H1 (cell line): ENCODE results near the gene HNRNPK. TPM values are rescaled to one million over a fixed set of nuclear protein-coding genes. Genes with fewer than 3 reads are reported as not detected.

Experiments used
- CTCF ChIA-PET: fragments of 300-600 bp; sonication (Branson Sonifier 250); formaldehyde crosslinking; loops from one replicate; lab custom pipeline; 2021; ENCODE audit not compliant: partially characterized antibody; lab: Charles Lee
- POLR2A ChIA-PET: fragments of 300-600 bp; sonication (Branson Sonifier 250); formaldehyde crosslinking; loops from one replicate; lab custom pipeline; 2021; ENCODE audit warnings: inconsistent platforms; ENCODE audit not compliant: partially characterized antibody; lab: Charles Lee
- DNase-seq, 2 experiments: peaks; one replicate each; pipeline versions ENCODE4 v3.0.0 to v3.0.0-alpha.2; 2010 to 2022; ENCODE audit warnings: low spot score in 2 of 2, low read depth in 1 of 2, mixed read lengths in 1 of 2
- FAIRE-seq: peaks from 2 replicates; lab custom pipeline; 2011; peaks lifted over from hg19 to GRCh38; lab: Jason Lieb, UNC
- H2AFZ ChIP-seq: 2 replicates; pipeline ENCODE4 v1.8.1; 2012; ENCODE audit warnings: low read length, inconsistent platforms
- H2AK5ac ChIP-seq: 2 replicates; pipeline ENCODE4 v1.6.1; 2013; ENCODE audit warnings: low read depth, low read length
- H2BK120ac ChIP-seq: replicated peaks from 2 replicates; pipeline ENCODE3; 2013; ENCODE audit warnings: low read depth, low read length, inconsistent platforms
- H2BK12ac ChIP-seq: 2 replicates; pipeline ENCODE4 v1.6.1; 2013; ENCODE audit warnings: low read depth, low read length
- H2BK15ac ChIP-seq: 2 replicates; pipeline ENCODE4 v1.6.1; 2013; ENCODE audit warnings: low read length
- H2BK20ac ChIP-seq: 2 replicates; pipeline ENCODE4 v1.6.1; 2013; ENCODE audit warnings: low read length
- H2BK5ac ChIP-seq: 2 replicates; pipeline ENCODE4 v1.6.1; 2013; ENCODE audit warnings: low read depth, low read length
- H3K14ac ChIP-seq: 2 replicates; pipeline ENCODE4 v1.6.1; 2013; ENCODE audit warnings: inconsistent platforms; ENCODE audit not compliant: insufficient read length
- H3K18ac ChIP-seq: 2 replicates; pipeline ENCODE4 v1.6.1; 2013; ENCODE audit warnings: low read length; ENCODE audit errors: extremely low read depth
- H3K23ac ChIP-seq: 2 replicates; pipeline ENCODE4 v1.6.1; 2013; ENCODE audit warnings: inconsistent platforms; ENCODE audit not compliant: insufficient read length
- H3K23me2 ChIP-seq: 2 replicates; pipeline ENCODE4 v1.6.1; 2013; ENCODE audit warnings: low read depth, low read length
- H3K27ac ChIP-seq: 2 replicates; pipeline ENCODE4 v1.6.1; 2011; ENCODE audit warnings: low read depth, low read length, inconsistent platforms
- H3K27me3 ChIP-seq, 4 experiments: replicated peaks in 1 of 4; 1 replicate in 1 of 4; 2 replicates in 3 of 4; pipeline versions ENCODE4 v1.6.1 to v1.8.1; 2011 to 2013; ENCODE audit warnings: low read length in 3 of 4, mild to moderate bottlenecking in 3 of 4, inconsistent platforms in 2 of 4, mixed read lengths in 2 of 4, moderate library complexity in 1 of 4; ENCODE audit not compliant: control insufficient read depth in 3 of 4, insufficient read depth in 3 of 4; ENCODE audit errors: extremely low read depth in 1 of 4
- H3K36me3 ChIP-seq, 4 experiments: 2 replicates each; pipeline versions ENCODE4 v1.6.1 to v1.8.1; 2011 to 2013; ENCODE audit warnings: mild to moderate bottlenecking in 4 of 4, low read length in 3 of 4, moderate library complexity in 2 of 4, control low read depth in 1 of 4, inconsistent platforms in 1 of 4; ENCODE audit not compliant: insufficient read depth in 4 of 4, control insufficient read depth in 2 of 4
- H3K4ac ChIP-seq: replicated peaks from 2 replicates; pipeline ENCODE3; 2013; ENCODE audit warnings: low read length, low read depth, mixed read lengths, inconsistent platforms; ENCODE audit not compliant: insufficient read length
- H3K4me1 ChIP-seq, 4 experiments: replicated peaks in 1 of 4; 1 replicate in 1 of 4; 2 replicates in 3 of 4; pipeline versions ENCODE4 v1.6.1 to v1.8.1; 2011 to 2013; ENCODE audit warnings: low read length in 3 of 4, inconsistent platforms in 2 of 4, mixed read lengths in 1 of 4; ENCODE audit not compliant: insufficient read depth in 4 of 4, control insufficient read depth in 3 of 4
- H3K4me2 ChIP-seq, 2 experiments: 2 replicates each; pipeline versions ENCODE4 v1.6.1 to v1.8.1; 2011 to 2013; ENCODE audit warnings: low read depth in 2 of 2, low read length in 2 of 2, control low read depth in 1 of 2, inconsistent platforms in 1 of 2, mild to moderate bottlenecking in 1 of 2; ENCODE audit not compliant: insufficient read depth in 1 of 2
- H3K4me3 ChIP-seq, 4 experiments: fragments of 200-600, 300-600 bp in 1 of 4; sonication (generic), shearing (Covaris generic), sonication (Bioruptor Twin) in 1 of 4; 2 replicates each; pipeline versions ENCODE4 v1.5.1 to v1.8.1; 2011 to 2016; ENCODE audit warnings: low read length in 4 of 4, low read depth in 3 of 4, control low read depth in 2 of 4, inconsistent platforms in 2 of 4, mild to moderate bottlenecking in 2 of 4, mixed read lengths in 1 of 4, moderate library complexity in 1 of 4; ENCODE audit not compliant: insufficient read depth in 2 of 4; ENCODE audit errors: extremely low read depth in 1 of 4
- H3K56ac ChIP-seq: replicated peaks from 2 replicates; pipeline ENCODE3; 2013; ENCODE audit warnings: low read depth, mild to moderate bottlenecking, mixed read lengths, low read length, inconsistent platforms; ENCODE audit not compliant: insufficient read length
- H3K79me1 ChIP-seq: 2 replicates; pipeline ENCODE4 v1.6.1; 2013; ENCODE audit warnings: low read depth, low read length, control low read depth
- H3K79me2 ChIP-seq, 2 experiments: 2 replicates each; pipeline versions ENCODE4 v1.6.1 to v1.8.1; 2012 to 2013; ENCODE audit warnings: low read length in 2 of 2, mild to moderate bottlenecking in 2 of 2, inconsistent platforms in 1 of 2; ENCODE audit not compliant: insufficient read depth in 2 of 2, control insufficient read depth in 1 of 2
- H3K9ac ChIP-seq, 4 experiments: replicated peaks in 1 of 4; 1 replicate in 1 of 4; 2 replicates in 3 of 4; pipeline versions ENCODE4 v1.6.1 to v1.8.1; 2011 to 2013; ENCODE audit warnings: low read depth in 3 of 4, low read length in 3 of 4, control low read depth in 2 of 4, mild to moderate bottlenecking in 2 of 4, moderate library complexity in 2 of 4, inconsistent platforms in 1 of 4; ENCODE audit errors: extremely low read depth in 1 of 4
- H3K9me3 ChIP-seq, 2 experiments: 2 replicates each; pipeline versions ENCODE4 v1.6.1 to v1.8.1; 2012 to 2013; ENCODE audit warnings: mild to moderate bottlenecking in 2 of 2, moderate library complexity in 2 of 2, control low read depth in 1 of 2, inconsistent platforms in 1 of 2, low read depth in 1 of 2, low read length in 1 of 2, mixed read lengths in 1 of 2; ENCODE audit not compliant: insufficient read depth in 2 of 2
- H4K20me1 ChIP-seq, 2 experiments: replicated peaks in 1 of 2; 2 replicates each; pipeline versions ENCODE3 to v1.8.1; 2011 to 2013; ENCODE audit warnings: inconsistent platforms in 2 of 2, low read length in 2 of 2, mild to moderate bottlenecking in 1 of 2; ENCODE audit not compliant: insufficient read depth in 2 of 2, control insufficient read depth in 1 of 2
- H4K5ac ChIP-seq: 2 replicates; pipeline ENCODE4 v1.6.1; 2013; ENCODE audit warnings: low read length, low read depth, mixed read lengths, inconsistent platforms; ENCODE audit not compliant: insufficient read length
- H4K8ac ChIP-seq: 2 replicates; pipeline ENCODE4 v1.8.0; 2013; ENCODE audit warnings: mild to moderate bottlenecking, moderate library complexity, low read length, inconsistent platforms; ENCODE audit not compliant: insufficient read depth; ENCODE audit errors: extremely low read depth
- H4K91ac ChIP-seq: replicated peaks from 2 replicates; pipeline ENCODE3; 2013; ENCODE audit warnings: low read length, mixed read lengths, inconsistent platforms; ENCODE audit not compliant: insufficient read length
- CBX8 ChIP-seq: fragments of 300-800, 300-1000 bp; sonication (generic); IDR thresholded peaks from 2 replicates; pipeline ENCODE4 v1.7.1; 2016; ENCODE audit warnings: low read depth, low read length, borderline replicate concordance
- POLR2A ChIP-seq, 2 experiments: IDR thresholded peaks; 1 replicate in 1 of 2; 2 replicates in 1 of 2; pipeline ENCODE4 v1.6.1; 2011; ENCODE audit warnings: low read depth in 2 of 2, low read length in 2 of 2, mild to moderate bottlenecking in 2 of 2; ENCODE audit errors: control extremely low read depth in 1 of 2
- RNF2 ChIP-seq: fragments of 200-900, 300-1000 bp; sonication (generic); IDR thresholded peaks from 2 replicates; pipeline ENCODE4 v1.7.1; 2016; ENCODE audit warnings: borderline replicate concordance, low read depth, mild to moderate bottlenecking, antibody characterized with exemption, low read length; ENCODE audit not compliant: poor library complexity, severe bottlenecking; ENCODE audit errors: missing control alignments
- SAP30 ChIP-seq: fragments of 300-600 bp; sonication (generic); IDR thresholded peaks from 2 replicates; pipeline ENCODE4 v1.7.1; 2012; ENCODE audit warnings: low read length, moderate library complexity, mild to moderate bottlenecking, inconsistent platforms; ENCODE audit not compliant: insufficient read depth, insufficient replicate concordance
- WGBS, 2 experiments: shearing (Covaris generic) in 1 of 2; methylation state at CpG; one replicate each; pipeline versions ENCODE4 v1.1.6 to v1.1.7; 2013 to 2015; ENCODE audit warnings: low lambda C conversion rate in 2 of 2, mixed read lengths in 2 of 2, inconsistent platforms in 1 of 2, low coverage in 1 of 2, missing lambda C conversion rate in 1 of 2; ENCODE audit not compliant: insufficient replicate concordance in 2 of 2, insufficient coverage in 1 of 2, insufficient read length in 1 of 2; ENCODE audit errors: extremely low coverage in 1 of 2, missing lambda C conversion rate in 1 of 2; 5-methylcytosine and 5-hydroxymethylcytosine counted together
- polyA plus RNA-seq, 7 experiments: library from polyadenylated mRNA; depleted of rRNA in 3 of 7; stranded (reverse) in 5 of 7; unstranded in 2 of 7; fragments of >200 nt in 5 of 7; fragments of 200-250 nt in 2 of 7; gene quantifications; 1 replicate in 5 of 7; 2 replicates in 1 of 7; 4 replicates in 1 of 7; pipeline versions ENCODE4 v1.2.1 to v1.2.3, GENCODE V29; 2011 to 2013; ENCODE audit warnings: missing spikeins in 2 of 7, mixed read lengths in 2 of 7
- total RNA-seq: library from RNA; stranded (reverse); fragmentation: NEBNext Ultra II Directional; extraction: Animal tissue kit (Norgen Biotek cat#: 25700); gene quantifications from 2 replicates; pipeline ENCODE4 v1.2.1, GENCODE V29; 2021

The HNRNPK gene
- total and polyA plus RNA-seq, 2 of the 8 experiments (the other 6 are each of a cell fraction or from before 2014, with no cell fraction given) = 414 to 887 TPM

- Histone ChIP-seq H2BK15ac (no peak overlapping the region), H3K4me3 (no peak overlapping the region), H3K56ac (no peak overlapping the region), H4K20me1 (peaks cover 3 to 4% of the 10 kb centered on the region in 2 experiments), H3K36me3 (peaks cover 0 to 35% (median 10%) of the 10 kb centered on the region in 4 experiments; a peak in 5 of 8 replicates), H2AK5ac (no peak overlapping the region), H3K9ac (no peak overlapping the region), H3K23me2 (no peaks in the 10 kb centered on the region), H3K79me2 (peaks cover 0 to 25% of the 10 kb centered on the region in 2 experiments; a peak in 2 of 4 replicates), H2BK20ac (no peak overlapping the region), H4K8ac (no peak overlapping the region), H3K4ac (no peak overlapping the region), H3K18ac (no peak overlapping the region), H3K27me3 (no peaks in the 10 kb centered on the region)
- no peak for DNase-seq
- CTCF ChIA-PET = no interaction called here
- TF ChIP-seq SAP30 = no peak
- TF ChIP-seq RNF2 = no peak
- no peak for TF ChIP-seq POLR2A (IDR thresholded peaks at IDR 0.05; ENCODE audit: control extremely low read depth in 1 of 2, low read depth in 2 of 2, low read length in 2 of 2)
- TF ChIP-seq CBX8 = no peak
- TF ChIP-seq, all 59 proteins: peak for 0
- POLR2A ChIA-PET = interaction anchor here (4.1 kb wide), 1 partner anchor 19 kb away, joined by 18 read pairs; the partner anchor contains the start of genes HNRNPK and RMI1
- Histone ChIP-seq H3K79me1 (peaks cover 8% of the 10 kb centered on the region; the same call in 1 of the 2 replicates), H3K4me1 (no peaks in the 10 kb centered on the region), H3K27ac (no peak overlapping the region), H2BK5ac (no peak overlapping the region), H4K5ac (no peak overlapping the region), H4K91ac (no peak overlapping the region), H3K9me3 (no peaks in the 10 kb centered on the region), H3K4me2 (no peak overlapping the region), H2BK120ac (no peak overlapping the region), H2AFZ (no peak overlapping the region), H3K23ac (no peak overlapping the region), H3K14ac (no peak overlapping the region), H2BK12ac (no peak overlapping the region)
- 91% methylated on average over 2 of the region's 2 CpGs; no CpG with 5 or more reads in 1 of the 2 experiments for WGBS, 2 experiments
- FAIRE-seq = no peak
Observed at GRCh38 chr9:83999141-83999918, 19.3 kb upstream of the HNRNPK start.
